Thyroid gland (tissue), 4 donors: Measurements from ENCODE around the gene MBD2. TPM values are rescaled to one million over a fixed set of nuclear protein-coding genes. Genes with fewer than 3 reads are reported as not detected.

ENCODE experiments used
- DNase-seq, 2 donors: peaks; one replicate each; pipeline ENCODE4 v3.0.0-alpha.2; 2019
- H3K27ac ChIP-seq, 3 donors: fragments of 200-600 bp; sonication (generic); 1 replicate in 2 of 3; 2 replicates in 1 of 3; pipeline ENCODE4 v1.5.1; 2016 to 2019; ENCODE audit warnings: mild to moderate bottlenecking in 1 of 3, moderate library complexity in 1 of 3
- H3K27me3 ChIP-seq: fragments of 200-600 bp; sonication (generic); one replicate; pipeline ENCODE4 v1.5.1; 2019
- H3K36me3 ChIP-seq, 2 donors: fragments of 200-600 bp; sonication (generic); one replicate each; pipeline ENCODE4 v1.5.1; 2016 to 2019
- H3K4me1 ChIP-seq, 2 donors: fragments of 200-600 bp; sonication (generic); one replicate each; pipeline ENCODE4 v1.5.1; 2017 to 2019
- H3K4me3 ChIP-seq, 3 donors: fragments of 200-600 bp; sonication (generic); replicated peaks in 1 of 3; 1 replicate in 2 of 3; 2 replicates in 1 of 3; pipeline ENCODE4 v1.5.1; 2016; ENCODE audit warnings: mild to moderate bottlenecking in 1 of 3
- H3K9me3 ChIP-seq: fragments of 200-600 bp; sonication (generic); one replicate; pipeline ENCODE4 v1.5.1; 2017
- CTCF ChIP-seq, 6 experiments: fragments of 200-600 bp in 3 of 6; fragments of 450-650 bp in 3 of 6; sonication (generic) in 3 of 6; IDR thresholded peaks; one replicate each; pipeline ENCODE4 v1.5.1; 2016 to 2019; ENCODE audit warnings: antibody characterized with exemption in 6 of 6, mild to moderate bottlenecking in 2 of 6, inconsistent platforms in 1 of 6, moderate library complexity in 1 of 6
- POLR2A ChIP-seq, 2 donors: fragments of 450-650 bp; IDR thresholded peaks; one replicate each; pipeline ENCODE4 v1.6.1; 2017; ENCODE audit warnings: antibody characterized with exemption in 2 of 2, mild to moderate bottlenecking in 2 of 2, moderate library complexity in 1 of 2
- WGBS, 2 donors: methylation state at CpG; one replicate each; pipeline ENCODE4 v1.1.5; 2017; 5-methylcytosine and 5-hydroxymethylcytosine counted together
- intact Hi-C: fragments of 100-400 bp; cut with DNase I; formaldehyde crosslinking; loops from one replicate; pipeline ENCODE4 v1.15.1; 2023
- total RNA-seq, 4 donors: library from RNA; depleted of rRNA; stranded (reverse); fragments of >200 nt; gene quantifications; one replicate each; pipeline ENCODE4 v1.2.3, GENCODE V29; 2016

MBD2 gene
- total RNA-seq, 4 donors from 2014 or later: 81.4 to 96.3 (median 88.8) TPM

DNA sequence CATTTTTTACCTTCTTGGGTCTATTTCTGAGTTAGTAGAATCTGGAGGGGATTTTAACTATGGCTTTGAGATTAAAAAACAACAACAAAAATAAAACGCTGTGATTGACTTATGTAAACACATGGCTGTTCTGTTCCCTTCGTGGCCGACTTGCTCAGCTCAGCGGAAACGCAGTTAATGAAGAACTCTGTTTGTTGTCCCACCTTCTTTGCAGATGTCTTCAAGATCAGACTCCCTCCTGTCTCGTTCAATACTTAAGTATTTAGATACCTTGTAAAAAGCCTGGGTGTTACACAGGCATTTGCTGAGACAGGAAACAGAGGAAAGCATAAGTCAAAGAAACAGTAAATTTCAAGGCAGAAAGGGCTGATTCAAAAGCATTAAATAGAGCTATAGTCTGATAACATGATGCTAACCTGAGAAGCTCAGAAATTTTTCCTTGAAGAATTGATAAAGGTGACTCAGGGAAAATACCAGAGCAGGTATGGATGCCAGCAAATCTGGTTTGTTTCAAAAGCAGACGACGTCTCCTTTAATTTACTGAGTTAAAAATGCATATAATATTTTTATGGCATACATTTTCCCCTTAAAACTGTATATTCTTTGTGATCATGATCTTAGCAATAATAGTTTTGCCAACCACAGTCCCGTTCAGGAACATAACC, 23.2 kb upstream of the MBD2 start:
- intact Hi-C loops: no loop called here
- no peak for DNase-seq
- Histone ChIP-seq H3K4me3 (no peak overlapping the region), H3K9me3 (no peaks in the 10 kb centered on the region), H3K27me3 (no peaks in the 10 kb centered on the region), H3K27ac (peak overlapping the region in 1 of 3 donors; percentile 39), H3K36me3 (no peaks in the 10 kb centered on the region), H3K4me1 (peaks cover 28 to 34% of the 10 kb centered on the region in 2 donors)
- TF ChIP-seq POLR2A (IDR thresholded peaks at IDR 0.05) (no peak), CTCF (IDR thresholded peaks at IDR 0.05) (no peak)
- WGBS, 2 donors: 66 to 68% methylated on average over 9 of the region's 9 CpGs

- 92 to 100% methylated on average over 2 to 12 of the region's 19 CpGs for WGBS, 2 donors
- H3K4me1 ChIP-seq: peaks cover 8 to 15% of the 10 kb centered on the region in 2 donors
- no peak for TF ChIP-seq CTCF (IDR thresholded peaks at IDR 0.05)
- no peak for TF ChIP-seq POLR2A (IDR thresholded peaks at IDR 0.05)
- H3K27me3 ChIP-seq: no peaks in the 10 kb centered on the region
- no peaks in the 10 kb centered on the region for H3K36me3 ChIP-seq
- no peaks in the 10 kb centered on the region for H3K9me3 ChIP-seq
- H3K4me3 ChIP-seq: no peak overlapping the region
- DNase-seq: no peak
- intact Hi-C loops: no loop called here
- H3K27ac ChIP-seq: no peak overlapping the region
These were observed 17.9 kb upstream of the MBD2 start for GRCh38 chr18:54242327-54242726.

DNA sequence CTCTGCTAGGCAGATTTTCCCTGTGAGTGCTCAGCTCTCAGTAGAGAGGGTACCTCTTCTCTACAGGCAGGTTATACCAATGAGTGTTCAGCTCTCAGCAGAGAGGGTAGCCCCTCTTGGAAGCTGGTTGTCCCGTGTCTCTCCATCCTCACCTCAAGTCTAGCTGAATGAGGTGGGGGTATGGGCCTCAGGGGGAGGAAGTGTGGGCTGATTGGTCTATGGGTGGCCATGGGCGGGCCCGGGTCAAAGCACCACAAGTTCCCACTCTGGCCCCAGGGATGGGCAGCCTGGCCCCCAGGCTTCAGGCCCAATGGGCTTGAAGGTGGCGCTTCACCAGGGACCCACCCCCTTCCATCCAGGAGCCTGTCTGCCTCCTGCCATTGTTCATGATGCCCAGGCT, 17.0 kb upstream of the MBD2 start:
- Histone ChIP-seq H3K4me1 (peaks cover 0 to 7% of the 10 kb centered on the region in 2 donors), H3K9me3 (no peaks in the 10 kb centered on the region), H3K27ac (no peak overlapping the region), H3K27me3 (no peaks in the 10 kb centered on the region), H3K4me3 (no peak overlapping the region), H3K36me3 (no peaks in the 10 kb centered on the region)
- DNase-seq: no peak
- TF ChIP-seq POLR2A (IDR thresholded peaks at IDR 0.05): no peak
- TF ChIP-seq CTCF (IDR thresholded peaks at IDR 0.05): no peak
- 63 to 94% methylated on average over 3 to 4 of the region's 4 CpGs for WGBS, 2 donors
- intact Hi-C loops: no loop called here

- no peaks in the 10 kb centered on the region for H3K9me3 ChIP-seq
- TF ChIP-seq POLR2A (IDR thresholded peaks at IDR 0.05) (no peak), CTCF (IDR thresholded peaks at IDR 0.05) (no peak)
These were observed 16.2 kb upstream of the MBD2 start for GRCh38 chr18:54240629-54241107.

DNA sequence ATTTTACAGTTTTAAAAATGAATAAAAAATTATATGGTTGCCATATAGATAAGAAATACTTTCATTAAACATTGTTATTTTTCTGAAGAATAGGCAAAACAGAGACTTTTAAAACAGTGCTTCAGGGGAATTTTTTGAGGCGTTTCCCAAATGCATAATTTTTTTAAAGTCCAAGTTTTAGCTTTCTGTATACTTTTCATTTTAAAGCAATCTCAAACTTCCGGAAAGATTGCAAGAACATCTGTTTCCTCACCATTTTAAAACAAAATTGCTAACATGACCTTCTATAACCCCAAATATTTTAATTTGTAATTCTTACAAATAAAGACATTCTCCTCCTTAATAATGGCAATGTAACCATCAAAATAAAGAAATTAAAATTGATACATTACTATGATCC, 15.1 kb upstream of the MBD2 start:
- Histone ChIP-seq H3K4me3 (no peak overlapping the region), H3K9me3 (no peaks in the 10 kb centered on the region), H3K36me3 (no peaks in the 10 kb centered on the region), H3K27me3 (no peaks in the 10 kb centered on the region), H3K27ac (no peak overlapping the region), H3K4me1 (peaks cover 0 to 7% of the 10 kb centered on the region in 2 donors)
- no peak for TF ChIP-seq CTCF (IDR thresholded peaks at IDR 0.05)
- no peak for TF ChIP-seq POLR2A (IDR thresholded peaks at IDR 0.05)
- intact Hi-C loops: no loop called here
- DNase-seq: no peak
- WGBS, 2 donors: 72 to 74% methylated on average over 2 of the region's 2 CpGs

More at GRCh38 chr18:54240629-54241107, 16.2 kb upstream of the MBD2 start:
- Histone ChIP-seq H3K36me3 (no peaks in the 10 kb centered on the region), H3K27me3 (no peaks in the 10 kb centered on the region), H3K4me3 (no peak overlapping the region), H3K4me1 (peaks cover 0 to 7% of the 10 kb centered on the region in 2 donors), H3K27ac (no peak overlapping the region)
- WGBS, 2 donors: 85 to 92% methylated on average over 13 of the region's 13 CpGs
- peak; percentile 36 to 56 for DNase-seq
- intact Hi-C loops: no loop called here
